GM23248 (cell line): ENCODE measurements around the gene EGLN1. TPM values are rescaled to one million over a fixed set of nuclear protein-coding genes. Genes with fewer than 3 reads are reported as not detected.
A peak's percentile ranks its signal among the peaks of the same experiment; 100 is the strongest.
"Not testable (repeated sequence)": the region's sequence is repeated elsewhere in the genome, so short reads cannot be mapped to it uniquely, and the experiment has no call there.

Source experiments
- DNase-seq: peaks from one replicate; pipeline ENCODE4 v3.0.0-alpha.2; 2015
- H2AFZ ChIP-seq: fragments of 200-600 bp; sonication (generic); 2 replicates; pipeline ENCODE4 v1.6.1; 2016; ENCODE audit warnings: antibody characterized with exemption
- H3F3A ChIP-seq: fragments of 200-600 bp; sonication (generic); 2 replicates; pipeline ENCODE4 v1.6.1; 2016; ENCODE audit warnings: mild to moderate bottlenecking, antibody characterized with exemption, mixed run types; ENCODE audit not compliant: insufficient read depth
- H3K27ac ChIP-seq: fragments of 200-600 bp; sonication (generic); 2 replicates; pipeline ENCODE4 v1.5.1; 2016; ENCODE audit warnings: mild to moderate bottlenecking
- H3K27me3 ChIP-seq: fragments of 200-600 bp; sonication (generic); replicated peaks from 2 replicates; pipeline ENCODE4 v1.6.1; 2016; ENCODE audit warnings: mild to moderate bottlenecking; ENCODE audit not compliant: insufficient read depth
- H3K36me3 ChIP-seq: fragments of 200-600 bp; sonication (generic); 2 replicates; pipeline ENCODE4 v1.6.1; 2016; ENCODE audit warnings: low read depth, mild to moderate bottlenecking
- H3K4me1 ChIP-seq: fragments of 200-600 bp; sonication (generic); 2 replicates; pipeline ENCODE4 v1.6.1; 2016; ENCODE audit warnings: mild to moderate bottlenecking; ENCODE audit not compliant: insufficient read depth
- H3K4me2 ChIP-seq: fragments of 200-600 bp; sonication (generic); one replicate; pipeline ENCODE4 v1.6.1; 2016; ENCODE audit warnings: mild to moderate bottlenecking; ENCODE audit not compliant: unreplicated experiment
- H3K4me3 ChIP-seq: fragments of 200-600 bp; sonication (generic); 2 replicates; pipeline ENCODE4 v1.5.1; 2016; ENCODE audit warnings: mild to moderate bottlenecking
- H3K79me2 ChIP-seq: fragments of 200-600 bp; sonication (generic); 2 replicates; pipeline ENCODE4 v1.6.1; 2016; ENCODE audit warnings: mild to moderate bottlenecking; ENCODE audit not compliant: insufficient read depth
- H3K9ac ChIP-seq: fragments of 200-600 bp; sonication (generic); 2 replicates; pipeline ENCODE4 v1.6.1; 2016; ENCODE audit warnings: mild to moderate bottlenecking
- H3K9me2 ChIP-seq: fragments of 200-600 bp; sonication (generic); 2 replicates; pipeline ENCODE4 v1.6.1; 2016; ENCODE audit warnings: mixed run types, mild to moderate bottlenecking, moderate library complexity; ENCODE audit not compliant: insufficient read depth
- H3K9me3 ChIP-seq: fragments of 200-600 bp; sonication (generic); one replicate; pipeline ENCODE4 v1.6.1; 2017; ENCODE audit warnings: low read depth
- H4K20me1 ChIP-seq: fragments of 200-600 bp; sonication (generic); 2 replicates; pipeline ENCODE4 v1.6.0; 2016; ENCODE audit not compliant: insufficient read depth
- EZH2 ChIP-seq: fragments of 200-600 bp; sonication (generic); IDR thresholded peaks from 2 replicates; pipeline ENCODE4 v1.6.1; 2018; ENCODE audit warnings: antibody characterized with exemption, mild to moderate bottlenecking; ENCODE audit not compliant: insufficient read depth, poor library complexity, severe bottlenecking
- EZH2phosphoT487 ChIP-seq: fragments of 200-600 bp; sonication (generic); IDR thresholded peaks from 2 replicates; pipeline ENCODE4 v1.6.1; 2018; ENCODE audit warnings: antibody characterized with exemption, moderate library complexity, mild to moderate bottlenecking, low read depth; ENCODE audit not compliant: insufficient read depth
- WGBS, 2 experiments: methylation state at CpG; one replicate each; pipeline ENCODE4 v1.1.6; 2015 to 2017; ENCODE audit warnings: low lambda C conversion rate in 2 of 2, low coverage in 1 of 2; ENCODE audit errors: missing lambda C conversion rate in 2 of 2; 5-methylcytosine and 5-hydroxymethylcytosine counted together
- in situ Hi-C: fragments of 300-500 bp; cut with MboI; formaldehyde crosslinking; loops from 2 replicates; pipeline ENCODE4 v1.15.0; 2020
- polyA plus RNA-seq: library from polyadenylated mRNA; unstranded; fragments of >200 nt; fragmentation: Nextera tagmentation; extraction: Ambion mirVana; gene quantifications from 2 replicates; pipeline ENCODE4 v1.2.1, GENCODE V29; 2016
- total RNA-seq: library from RNA; depleted of rRNA; stranded (reverse); fragments of >200 nt; shearing (Covaris generic); gene quantifications from 2 replicates; pipeline ENCODE4 v1.2.3, GENCODE V29; 2014; rRNA removed

EGLN1 gene
- total RNA-seq (45.4 and 51.8 TPM in 2 replicates), polyA plus RNA-seq (17.6 and 17.7 TPM in 2 replicates)

GRCh38 chr1:231421971-231422797 is at the start of gene EGLN1:
EGLN1 (minus strand) TSS chr1:231422287; CDS start chr1:231421888, 399 bp downstream.
- peak; percentile 88 for DNase-seq
- H3K4me2 ChIP-seq = peak within 1 kb of the TSS; percentile 92
- peaks cover 41% of the 10 kb centered on the region for H3K79me2 ChIP-seq
- peak within 1 kb of the TSS; percentile 83 for H3K9ac ChIP-seq
- H3K27me3 ChIP-seq = no peaks in the 10 kb centered on the region
- in situ Hi-C loops = no loop called here
- peaks cover 18% of the 10 kb centered on the region; the same call in 1 of the 2 replicates for H3F3A ChIP-seq
- H3K27ac ChIP-seq = peak within 1 kb of the TSS; percentile 67
- H3K4me3 ChIP-seq = peak within 1 kb of the TSS; percentile 87
- 1 to 3% methylated on average over 24 to 89 of the region's 104 CpGs for WGBS, 2 experiments
- no peaks in the 10 kb centered on the region for H3K9me2 ChIP-seq
- peaks cover 24% of the 10 kb centered on the region for H3K4me1 ChIP-seq
- TF ChIP-seq EZH2 (no peak), EZH2phosphoT487 (no peak)
- no peaks in the 10 kb centered on the region for H3K9me3 ChIP-seq
- peaks cover 30% of the 10 kb centered on the region for H4K20me1 ChIP-seq
- peak within 1 kb of the TSS; percentile 78 for H2AFZ ChIP-seq
- H3K36me3 ChIP-seq = 0 out of 2 replicates have a peak, but pooled peaks cover under 1% of the 10 kb centered on the region

DNA sequence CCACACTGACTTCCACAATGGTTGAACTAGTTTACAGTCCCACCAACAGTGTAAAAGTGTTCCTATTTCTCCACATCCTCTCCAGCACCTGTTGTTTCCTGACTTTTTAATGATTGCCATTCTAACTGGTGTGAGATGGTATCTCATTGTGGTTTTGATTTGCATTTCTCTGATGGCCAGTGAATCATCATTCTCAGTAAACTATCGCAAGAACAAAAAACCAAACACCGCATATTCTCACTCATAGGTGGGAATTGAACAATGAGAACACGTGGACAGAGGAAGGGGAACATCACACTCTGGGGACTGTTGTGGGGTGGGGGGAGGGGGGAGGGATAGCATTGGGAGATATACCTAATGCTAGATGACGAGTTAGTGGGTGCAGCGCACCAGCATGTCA is 49.4 kb upstream of the EGLN1 start:
- H3K9ac ChIP-seq, H3K9me3 ChIP-seq, H3K36me3 ChIP-seq, DNase-seq, H3K9me2 ChIP-seq, H3K4me3 ChIP-seq, H2AFZ ChIP-seq, H3K27ac ChIP-seq, H3K27me3 ChIP-seq, H4K20me1 ChIP-seq, H3F3A ChIP-seq, H3K4me2 ChIP-seq, H3K4me1 ChIP-seq, in situ Hi-C loops, H3K79me2 ChIP-seq: not testable (repeated sequence)
- 82 to 83% methylated on average over 3 to 5 of the region's 5 CpGs for WGBS, 2 experiments

- 75 to 76% methylated on average over 2 of the region's 3 CpGs for WGBS, 2 experiments
- H3K4me2 ChIP-seq, H3K4me3 ChIP-seq, H3K9me2 ChIP-seq, H3K4me1 ChIP-seq, H3K27ac ChIP-seq, DNase-seq, H3K27me3 ChIP-seq, in situ Hi-C loops, H3K9me3 ChIP-seq, H3K9ac ChIP-seq, H3K36me3 ChIP-seq, H4K20me1 ChIP-seq, H3F3A ChIP-seq, H3K79me2 ChIP-seq, H2AFZ ChIP-seq: not testable (repeated sequence)
Measured at GRCh38 chr1:231471027-231471426, 48.9 kb upstream of the EGLN1 start.

GRCh38 chr1:231467986-231468385 is 45.9 kb upstream of the EGLN1 start:
- no peaks in the 10 kb centered on the region for H3K36me3 ChIP-seq
- TF ChIP-seq EZH2phosphoT487 = no peak
- no peak for TF ChIP-seq EZH2
- no peaks in the 10 kb centered on the region for H4K20me1 ChIP-seq
- H3K9me3 ChIP-seq = no peaks in the 10 kb centered on the region
- H3K79me2 ChIP-seq = no peaks in the 10 kb centered on the region
- no peaks in the 10 kb centered on the region; the same call in 1 of the 2 replicates for H3K27me3 ChIP-seq
- DNase-seq = no peak
- H3K9ac ChIP-seq = no peak overlapping the region
- H3K4me3 ChIP-seq = no peak overlapping the region
- in situ Hi-C loops = no loop called here
- no peak overlapping the region for H3K27ac ChIP-seq
- H3F3A ChIP-seq = no peaks in the 10 kb centered on the region
- 11 to 25% methylated on average over 1 of the region's 1 CpG for WGBS, 2 experiments
- H3K4me2 ChIP-seq = no peak overlapping the region
- no peaks in the 10 kb centered on the region for H3K9me2 ChIP-seq
- no peaks in the 10 kb centered on the region for H3K4me1 ChIP-seq
- H2AFZ ChIP-seq = no peak overlapping the region
